WTC11 (cell line): ENCODE data around the gene DNAH5. TPM values are rescaled to one million over a fixed set of nuclear protein-coding genes. Genes with fewer than 3 reads are reported as not detected.
A peak's percentile ranks its signal among the peaks of the same experiment; 100 is the strongest.
"Not testable (repeated sequence)": the region's sequence is repeated elsewhere in the genome, so short reads cannot be mapped to it uniquely, and the experiment has no call there.

Experiments used
- ATAC-seq: fragments of 200-7000 bp; cut with Tn5 transposase; 2 replicates; pipeline ENCODE4 v1.10.0; 2021; ENCODE audit warnings: mild to moderate bottlenecking, moderate library complexity
- CTCF ChIA-PET: fragments of 300-600 bp; sonication (Branson Sonifier 250); formaldehyde crosslinking; loops from one replicate; lab custom pipeline; 2021; ENCODE audit warnings: antibody characterized with exemption; lab: Charles Lee
- POLR2A ChIA-PET: fragments of 350-600 bp; sonication (Branson Sonifier 250); formaldehyde crosslinking; loops from one replicate; lab custom pipeline; 2021; ENCODE audit warnings: antibody characterized with exemption; lab: Charles Lee
- DNase-seq: peaks from one replicate; pipeline ENCODE4 v3.0.0; 2021; ENCODE audit warnings: low spot score
- H3K27ac Mint-ChIP-seq: 2 replicates; pipeline ENCODE4 v1.8.0; 2021; ENCODE audit warnings: mixed read lengths
- H3K27me3 Mint-ChIP-seq: 2 replicates; pipeline ENCODE4 v1.8.0; 2021; ENCODE audit warnings: low read depth, mild to moderate bottlenecking, moderate library complexity, mixed read lengths
- H3K36me3 Mint-ChIP-seq: 2 replicates; pipeline ENCODE4 v1.8.0; 2021; ENCODE audit warnings: mixed read lengths
- H3K4me1 Mint-ChIP-seq: 2 replicates; pipeline ENCODE4 v1.8.0; 2022; ENCODE audit warnings: mixed read lengths
- H3K4me3 Mint-ChIP-seq: 2 replicates; pipeline ENCODE4 v1.8.0; 2021; ENCODE audit warnings: mild to moderate bottlenecking, moderate library complexity, mixed read lengths
- H3K9me3 Mint-ChIP-seq: 2 replicates; pipeline ENCODE4 v1.8.0; 2021; ENCODE audit warnings: mixed read lengths
- ATF3 ChIP-seq: sonication (generic); formaldehyde crosslinking; conservative IDR thresholded peaks from 2 replicates; pipeline ENCODE4 v1.8.1; 2022; ENCODE audit warnings: mild to moderate bottlenecking, missing genetic modification reagents
- E2F4 ChIP-seq: sonication (generic); formaldehyde crosslinking; IDR thresholded peaks from 2 replicates; pipeline ENCODE4 v1.8.1; 2022; ENCODE audit warnings: low read depth, mild to moderate bottlenecking, moderate library complexity, missing genetic modification reagents, borderline replicate concordance
- NFYB ChIP-seq: sonication (generic); formaldehyde crosslinking; conservative IDR thresholded peaks from 2 replicates; pipeline ENCODE4 v1.8.0; 2022; ENCODE audit warnings: low read depth, missing genetic modification reagents
- RELA ChIP-seq: sonication (generic); formaldehyde crosslinking; IDR thresholded peaks from 2 replicates; pipeline ENCODE4 v1.8.1; 2022; ENCODE audit warnings: missing genetic modification reagents, mild to moderate bottlenecking, borderline replicate concordance
- SMAD4 ChIP-seq: sonication (generic); formaldehyde crosslinking; IDR thresholded peaks from 2 replicates; pipeline ENCODE4 v1.8.0; 2022; ENCODE audit warnings: mild to moderate bottlenecking, missing genetic modification reagents
- USF1 ChIP-seq: sonication (generic); formaldehyde crosslinking; IDR thresholded peaks from 2 replicates; pipeline ENCODE4 v1.8.0; 2022; ENCODE audit warnings: mild to moderate bottlenecking, missing genetic modification reagents
- ZNF232 ChIP-seq: sonication (generic); formaldehyde crosslinking; IDR thresholded peaks from 2 replicates; pipeline ENCODE4 v1.8.0; 2022; ENCODE audit warnings: mild to moderate bottlenecking, missing genetic modification reagents
- ZNF263 ChIP-seq: sonication (generic); formaldehyde crosslinking; IDR thresholded peaks from 2 replicates; pipeline ENCODE4 v1.8.1; 2022; ENCODE audit warnings: low read depth, mild to moderate bottlenecking, moderate library complexity, missing genetic modification reagents
- ZNF396 ChIP-seq: fragments of 250-450 bp; sonication (Bioruptor Pico); IDR thresholded peaks from 2 replicates; pipeline ENCODE4 v1.8.0; 2021; ENCODE audit warnings: mild to moderate bottlenecking, moderate library complexity, borderline replicate concordance
- total RNA-seq: library from RNA; stranded (reverse); gene quantifications from 3 replicates; pipeline ENCODE4 v1.2.3, GENCODE V29; 2021
- TF ChIP-seq, protein P1 (sequence below): fragments of 250-450 bp; sonication (Bioruptor Pico); IDR thresholded peaks from 2 replicates; pipeline ENCODE4 v1.8.0; 2021; ENCODE audit warnings: mild to moderate bottlenecking
- TF ChIP-seq, protein P2 (sequence below): sonication (generic); formaldehyde crosslinking; conservative IDR thresholded peaks from 2 replicates; pipeline ENCODE4 v1.8.1; 2023; ENCODE audit warnings: mild to moderate bottlenecking, low read depth, missing genetic modification reagents, moderate library complexity

Gene DNAH5
- total RNA-seq, 1 experiment from 2014 or later: 0.35 TPM

DNA sequence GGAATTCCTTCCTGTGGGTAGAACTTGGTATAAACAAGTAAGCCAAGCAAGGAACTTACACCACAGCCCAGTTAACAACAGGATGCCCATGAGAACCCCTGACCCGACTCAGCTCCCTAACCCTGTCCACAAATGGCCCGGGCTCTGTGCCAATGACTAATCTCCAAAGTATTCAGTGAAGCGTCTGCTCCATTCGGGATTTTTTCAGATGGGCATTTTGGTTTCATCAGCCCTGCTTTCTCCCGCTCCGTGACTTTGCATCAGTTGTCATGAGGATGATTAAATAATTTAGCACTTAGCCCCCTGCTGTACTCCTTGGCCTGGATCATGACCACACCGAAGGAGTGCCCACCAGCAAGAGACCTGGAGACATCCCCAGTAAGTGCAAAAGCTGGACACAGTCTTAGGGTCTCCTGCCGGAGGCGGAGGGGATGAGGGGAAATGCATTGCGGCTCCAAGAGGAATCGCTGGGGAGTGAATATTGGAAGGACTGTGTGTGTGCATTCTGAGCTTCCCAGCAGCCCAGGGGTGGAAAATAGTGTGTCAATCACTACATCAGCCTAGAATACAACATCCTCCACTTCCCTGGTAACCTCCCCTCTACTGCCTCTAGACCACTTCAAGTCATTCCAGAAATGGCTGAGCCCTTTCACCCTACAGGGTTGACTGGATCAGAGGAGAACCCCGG lies 41.4 kb upstream of the DNAH5 start (continued):
- no peak for TF ChIP-seq E2F4
- TF ChIP-seq ZNF263 (CRISPR knock-in tag): no peak
- TF ChIP-seq, protein P1, sequence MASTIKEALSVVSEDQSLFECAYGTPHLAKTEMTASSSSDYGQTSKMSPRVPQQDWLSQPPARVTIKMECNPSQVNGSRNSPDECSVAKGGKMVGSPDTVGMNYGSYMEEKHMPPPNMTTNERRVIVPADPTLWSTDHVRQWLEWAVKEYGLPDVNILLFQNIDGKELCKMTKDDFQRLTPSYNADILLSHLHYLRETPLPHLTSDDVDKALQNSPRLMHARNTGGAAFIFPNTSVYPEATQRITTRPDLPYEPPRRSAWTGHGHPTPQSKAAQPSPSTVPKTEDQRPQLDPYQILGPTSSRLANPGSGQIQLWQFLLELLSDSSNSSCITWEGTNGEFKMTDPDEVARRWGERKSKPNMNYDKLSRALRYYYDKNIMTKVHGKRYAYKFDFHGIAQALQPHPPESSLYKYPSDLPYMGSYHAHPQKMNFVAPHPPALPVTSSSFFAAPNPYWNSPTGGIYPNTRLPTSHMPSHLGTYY (CRISPR knock-in tag): no peak
- TF ChIP-seq ZNF396 (CRISPR knock-in tag): no peak
- TF ChIP-seq RELA: no peak
- TF ChIP-seq, protein P2, sequence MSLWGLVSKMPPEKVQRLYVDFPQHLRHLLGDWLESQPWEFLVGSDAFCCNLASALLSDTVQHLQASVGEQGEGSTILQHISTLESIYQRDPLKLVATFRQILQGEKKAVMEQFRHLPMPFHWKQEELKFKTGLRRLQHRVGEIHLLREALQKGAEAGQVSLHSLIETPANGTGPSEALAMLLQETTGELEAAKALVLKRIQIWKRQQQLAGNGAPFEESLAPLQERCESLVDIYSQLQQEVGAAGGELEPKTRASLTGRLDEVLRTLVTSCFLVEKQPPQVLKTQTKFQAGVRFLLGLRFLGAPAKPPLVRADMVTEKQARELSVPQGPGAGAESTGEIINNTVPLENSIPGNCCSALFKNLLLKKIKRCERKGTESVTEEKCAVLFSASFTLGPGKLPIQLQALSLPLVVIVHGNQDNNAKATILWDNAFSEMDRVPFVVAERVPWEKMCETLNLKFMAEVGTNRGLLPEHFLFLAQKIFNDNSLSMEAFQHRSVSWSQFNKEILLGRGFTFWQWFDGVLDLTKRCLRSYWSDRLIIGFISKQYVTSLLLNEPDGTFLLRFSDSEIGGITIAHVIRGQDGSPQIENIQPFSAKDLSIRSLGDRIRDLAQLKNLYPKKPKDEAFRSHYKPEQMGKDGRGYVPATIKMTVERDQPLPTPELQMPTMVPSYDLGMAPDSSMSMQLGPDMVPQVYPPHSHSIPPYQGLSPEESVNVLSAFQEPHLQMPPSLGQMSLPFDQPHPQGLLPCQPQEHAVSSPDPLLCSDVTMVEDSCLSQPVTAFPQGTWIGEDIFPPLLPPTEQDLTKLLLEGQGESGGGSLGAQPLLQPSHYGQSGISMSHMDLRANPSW (CRISPR knock-in tag): no peak
- no peak for TF ChIP-seq SMAD4 (CRISPR knock-in tag)
- no peak for TF ChIP-seq USF1 (CRISPR knock-in tag)

DNA sequence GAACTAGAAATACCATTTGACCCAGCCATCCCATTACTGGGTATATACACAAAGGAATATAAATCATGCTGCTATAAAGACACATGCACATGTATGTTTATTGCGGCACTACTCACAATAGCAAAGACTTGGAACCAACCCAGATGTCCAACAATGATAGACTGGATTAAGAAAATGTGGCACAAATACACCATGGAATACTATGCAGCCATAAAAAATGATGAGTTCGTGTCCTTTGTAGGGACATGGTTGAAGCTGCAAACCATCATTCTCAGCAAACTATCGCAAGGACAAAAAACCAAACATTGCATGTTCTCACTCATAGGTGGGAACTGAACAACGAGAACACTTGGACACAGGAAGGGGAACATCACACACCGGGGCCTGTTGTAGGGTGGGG lies 40.4 kb upstream of the DNAH5 start:
- POLR2A ChIA-PET, DNase-seq, H3K36me3 Mint-ChIP-seq, H3K4me3 Mint-ChIP-seq, CTCF ChIA-PET, H3K9me3 Mint-ChIP-seq, H3K4me1 Mint-ChIP-seq, H3K27me3 Mint-ChIP-seq, ATAC-seq, H3K27ac Mint-ChIP-seq: not testable (repeated sequence)

DNA sequence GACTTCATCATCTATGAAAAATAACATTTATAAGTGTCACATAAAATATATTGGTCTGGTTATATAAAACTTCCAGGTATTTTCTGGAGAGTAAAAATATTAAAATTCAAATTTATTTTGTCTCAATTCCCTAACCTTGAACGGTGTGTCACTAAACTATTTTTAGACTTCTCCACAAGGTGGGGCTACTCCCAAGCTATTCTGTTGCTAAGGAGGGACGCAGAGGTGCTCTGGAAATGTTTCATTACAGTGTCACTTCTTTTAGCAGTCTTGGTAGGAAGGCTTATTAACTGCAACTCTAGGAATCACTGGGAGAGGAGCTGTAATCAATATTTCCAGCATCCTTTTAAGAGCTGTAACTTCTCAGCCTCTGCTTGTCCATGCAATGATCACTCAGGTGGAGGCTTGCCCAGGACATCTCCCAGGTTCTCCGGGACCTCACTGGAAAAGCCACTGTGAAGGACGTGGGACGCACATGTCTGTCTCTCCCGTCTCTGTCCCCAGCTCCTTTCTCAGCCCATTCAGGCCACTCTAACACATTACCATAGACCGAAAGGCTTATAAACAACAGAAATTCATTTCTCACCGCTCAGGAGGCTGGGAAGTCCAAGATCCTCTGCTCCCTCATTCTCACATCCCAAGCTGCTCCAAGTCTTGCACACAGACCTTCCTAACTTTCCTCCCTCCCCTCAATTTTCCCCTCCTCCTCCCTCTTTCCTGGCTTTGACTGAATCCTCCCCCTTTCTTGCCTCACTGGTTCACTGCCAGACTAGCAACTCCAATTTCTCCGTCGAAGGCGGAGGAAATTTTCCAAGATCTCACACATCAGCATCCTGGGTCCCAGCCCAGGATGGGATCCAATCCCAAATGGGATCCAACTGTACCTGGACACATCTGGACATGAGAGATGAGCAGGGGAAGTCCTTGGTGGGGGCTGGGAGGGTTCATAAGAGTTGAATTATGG lies 32.7 kb upstream of the DNAH5 start:
- no peak overlapping the region for H3K4me3 Mint-ChIP-seq
- 0 out of 2 replicates have a peak, but pooled peaks cover 3% of the 10 kb centered on the region for H3K9me3 Mint-ChIP-seq
- H3K27me3 Mint-ChIP-seq: no peaks in the 10 kb centered on the region; the same call in 1 of the 2 replicates
- POLR2A ChIA-PET: no interaction called here
- CTCF ChIA-PET: interaction anchor here (0.5 to 1.9 kb wide), 5 partner anchors 20 to 671 kb away, joined by 3 to 11 read pairs (median 4); no protein-coding TSS in a partner anchor
- ATAC-seq: peak; percentile 87
- 0 out of 2 replicates have a peak, but pooled peaks cover 6% of the 10 kb centered on the region for H3K4me1 Mint-ChIP-seq
- TF ChIP-seq ATF3 (CRISPR knock-in tag) (no peak), ZNF232 (CRISPR knock-in tag) (no peak), NFYB (CRISPR knock-in tag) (no peak)
- TF ChIP-seq, all 79 proteins: peak for 0
- no peak for DNase-seq
- no peaks in the 10 kb centered on the region for H3K36me3 Mint-ChIP-seq
- no peak overlapping the region for H3K27ac Mint-ChIP-seq
